Prostate gland (tissue), 2 donors: Measurements from ENCODE around the gene DNMT3L. TPM values are rescaled to one million over a fixed set of nuclear protein-coding genes. Genes with fewer than 3 reads are reported as not detected.

Experiments used
- DNase-seq: peaks from one replicate; pipeline ENCODE4 v3.0.0-alpha.2; 2019; ENCODE audit warnings: low spot score
- H3K27ac ChIP-seq, 2 donors: fragments of 200-600 bp; sonication (generic); 2 replicates each; pipeline ENCODE4 v1.5.1; 2017 to 2019
- H3K27me3 ChIP-seq: fragments of 200-600 bp; sonication (generic); replicated peaks from 2 replicates; pipeline ENCODE4 v1.5.1; 2019; ENCODE audit not compliant: insufficient read depth
- H3K36me3 ChIP-seq, 2 donors: fragments of 200-600 bp; sonication (generic); 1 replicate in 1 of 2; 2 replicates in 1 of 2; pipeline versions ENCODE4 v1.5.1 to v1.8.1; 2017 to 2019
- H3K4me1 ChIP-seq: fragments of 200-600 bp; sonication (generic); replicated peaks from 2 replicates; pipeline ENCODE4 v1.5.1; 2019
- H3K4me3 ChIP-seq, 2 donors: fragments of 200-600 bp; sonication (generic); 2 replicates each; pipeline ENCODE4 v1.5.1; 2017 to 2019
- H3K9me3 ChIP-seq: fragments of 200-600 bp; sonication (generic); 2 replicates; pipeline ENCODE4 v1.5.1; 2017
- POLR2A ChIP-seq: fragments of 450-650 bp; IDR thresholded peaks from one replicate; pipeline ENCODE4 v1.6.1; 2016; ENCODE audit warnings: antibody characterized with exemption, mild to moderate bottlenecking
- POLR2AphosphoS5 ChIP-seq: sonication (generic); formaldehyde crosslinking; IDR thresholded peaks from one replicate; pipeline ENCODE4 v1.6.1; 2017; ENCODE audit warnings: antibody characterized with exemption
- WGBS: methylation state at CpG from one replicate; pipeline ENCODE4 v1.1.5; 2018; 5-methylcytosine and 5-hydroxymethylcytosine counted together
- intact Hi-C: fragments of 100-400 bp; cut with DNase I; formaldehyde crosslinking; loops from one replicate; pipeline ENCODE4 v1.14.2; 2022
- total RNA-seq, 2 donors: library from RNA; depleted of rRNA; stranded (reverse); fragments of >200 nt; gene quantifications; one replicate each; pipeline ENCODE4 v1.1.0, GENCODE V29; 2016
- TF ChIP-seq, protein P1 (sequence below), 4 experiments: fragments of 200-600 bp in 2 of 4; fragments of 450-650 bp in 2 of 4; sonication (generic) in 2 of 4; IDR thresholded peaks; 1 replicate in 3 of 4; 2 replicates in 1 of 4; pipeline ENCODE4 v1.5.1; 2016 to 2019; ENCODE audit warnings: antibody characterized with exemption in 4 of 4, mild to moderate bottlenecking in 2 of 4, moderate library complexity in 2 of 4

The DNMT3L gene
- total RNA-seq, 2 donors from 2014 or later, result not detected

DNA sequence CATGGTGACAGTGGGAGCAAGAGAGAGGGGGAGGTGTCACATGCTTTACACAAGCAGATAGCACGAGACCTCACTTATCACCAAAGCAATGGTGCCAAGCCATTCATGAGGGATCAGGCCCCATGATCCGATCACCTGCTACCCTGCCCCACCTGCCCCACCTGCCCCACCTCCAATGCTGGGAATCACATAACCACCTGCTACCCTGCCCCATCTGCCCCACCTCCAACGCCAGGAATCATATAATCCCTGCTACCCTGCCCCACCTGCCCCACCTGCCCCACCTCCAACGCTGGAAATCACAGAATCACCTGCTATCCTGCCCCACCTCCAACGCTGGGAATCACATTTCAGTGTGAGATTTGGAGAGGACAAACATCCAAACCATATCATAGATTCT lies 13.3 kb upstream of the DNMT3L start:
- no peaks in the 10 kb centered on the region for H3K27me3 ChIP-seq
- no peak for DNase-seq
- 63% methylated on average over 5 of the region's 5 CpGs for WGBS
- H3K9me3 ChIP-seq, result no peaks in the 10 kb centered on the region
- H3K27ac ChIP-seq, result no peak overlapping the region
- no peak overlapping the region for H3K4me3 ChIP-seq
- no peaks in the 10 kb centered on the region for H3K4me1 ChIP-seq
- intact Hi-C loops, result no loop called here
- TF ChIP-seq POLR2A (no peak), POLR2AphosphoS5 (no peak)
- TF ChIP-seq, protein P1, sequence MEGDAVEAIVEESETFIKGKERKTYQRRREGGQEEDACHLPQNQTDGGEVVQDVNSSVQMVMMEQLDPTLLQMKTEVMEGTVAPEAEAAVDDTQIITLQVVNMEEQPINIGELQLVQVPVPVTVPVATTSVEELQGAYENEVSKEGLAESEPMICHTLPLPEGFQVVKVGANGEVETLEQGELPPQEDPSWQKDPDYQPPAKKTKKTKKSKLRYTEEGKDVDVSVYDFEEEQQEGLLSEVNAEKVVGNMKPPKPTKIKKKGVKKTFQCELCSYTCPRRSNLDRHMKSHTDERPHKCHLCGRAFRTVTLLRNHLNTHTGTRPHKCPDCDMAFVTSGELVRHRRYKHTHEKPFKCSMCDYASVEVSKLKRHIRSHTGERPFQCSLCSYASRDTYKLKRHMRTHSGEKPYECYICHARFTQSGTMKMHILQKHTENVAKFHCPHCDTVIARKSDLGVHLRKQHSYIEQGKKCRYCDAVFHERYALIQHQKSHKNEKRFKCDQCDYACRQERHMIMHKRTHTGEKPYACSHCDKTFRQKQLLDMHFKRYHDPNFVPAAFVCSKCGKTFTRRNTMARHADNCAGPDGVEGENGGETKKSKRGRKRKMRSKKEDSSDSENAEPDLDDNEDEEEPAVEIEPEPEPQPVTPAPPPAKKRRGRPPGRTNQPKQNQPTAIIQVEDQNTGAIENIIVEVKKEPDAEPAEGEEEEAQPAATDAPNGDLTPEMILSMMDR (IDR thresholded peaks at IDR 0.05), result no peak
- no peaks in the 10 kb centered on the region for H3K36me3 ChIP-seq

DNA sequence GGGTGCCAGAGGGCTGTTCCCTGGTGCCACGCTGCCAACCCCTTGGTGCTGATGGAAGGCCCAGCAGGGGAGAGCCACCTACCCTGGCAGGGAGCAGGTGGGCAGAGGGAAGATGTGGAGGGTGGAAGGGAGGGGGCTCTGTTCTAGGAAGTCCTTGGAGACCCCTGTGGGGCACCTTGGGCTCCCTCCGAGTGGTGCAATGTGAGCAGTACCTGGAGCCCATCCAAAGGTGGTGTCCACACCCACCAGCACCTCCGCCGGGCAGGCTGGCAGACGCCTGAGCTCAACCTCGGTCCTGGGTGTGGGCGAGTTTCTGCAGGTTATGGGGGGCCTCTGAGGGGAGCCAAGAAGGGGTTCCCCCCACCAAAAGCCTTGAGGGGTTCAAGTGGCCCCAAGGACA lies 11.3 kb upstream of the DNMT3L start:
- Histone ChIP-seq H3K27ac (no peak overlapping the region), H3K36me3 (no peaks in the 10 kb centered on the region), H3K4me3 (no peak overlapping the region), H3K4me1 (no peaks in the 10 kb centered on the region), H3K27me3 (no peaks in the 10 kb centered on the region), H3K9me3 (no peaks in the 10 kb centered on the region)
- TF ChIP-seq POLR2A (no peak), POLR2AphosphoS5 (no peak)
- TF ChIP-seq, protein P1 (IDR thresholded peaks at IDR 0.05), result no peak
- no peak for DNase-seq
- 77% methylated on average over 7 of the region's 7 CpGs for WGBS
- intact Hi-C loops, result no loop called here

DNA sequence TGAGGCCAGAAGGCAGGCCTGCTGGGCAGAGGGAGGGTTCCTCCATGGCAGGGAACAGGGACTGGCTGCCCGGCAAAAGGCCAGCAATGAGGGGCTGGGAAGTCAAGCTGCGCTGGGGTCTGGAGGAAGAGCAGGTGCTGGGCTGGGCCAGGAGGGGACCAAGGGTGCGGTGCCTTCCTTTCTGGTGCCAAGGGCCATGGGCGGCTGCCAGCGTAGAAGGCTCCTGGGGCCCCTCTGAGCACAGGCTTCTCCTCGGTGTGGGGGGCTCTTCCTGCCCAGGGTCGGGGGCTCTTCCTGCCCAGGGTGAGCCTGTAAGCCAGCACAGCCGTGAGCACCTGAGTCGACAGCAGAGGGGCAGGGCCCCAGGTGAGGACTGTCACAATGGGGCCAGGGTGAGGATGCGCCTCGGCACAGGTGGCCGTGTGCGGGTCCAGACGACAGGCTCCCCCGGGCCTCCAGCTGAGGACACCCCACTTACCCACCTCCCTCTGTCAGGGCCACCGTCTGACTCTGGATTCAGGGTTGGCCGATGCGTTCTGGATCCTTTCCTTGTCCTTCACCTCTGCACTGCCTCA lies 10.7 kb upstream of the DNMT3L start:
- H3K9me3 ChIP-seq, result no peaks in the 10 kb centered on the region
- intact Hi-C loops, result no loop called here
- DNase-seq, result no peak
- whole genome bisulfite sequencing, result 88% methylated on average over 14 of the region's 18 CpGs
- no peaks in the 10 kb centered on the region for H3K27me3 ChIP-seq
- no peaks in the 10 kb centered on the region for H3K4me1 ChIP-seq
- no peak for TF ChIP-seq POLR2AphosphoS5
- TF ChIP-seq, protein P1 (IDR thresholded peaks at IDR 0.05), result no peak
- TF ChIP-seq POLR2A, result no peak
- no peaks in the 10 kb centered on the region for H3K36me3 ChIP-seq
- no peak overlapping the region for H3K4me3 ChIP-seq
- no peak overlapping the region for H3K27ac ChIP-seq

DNA sequence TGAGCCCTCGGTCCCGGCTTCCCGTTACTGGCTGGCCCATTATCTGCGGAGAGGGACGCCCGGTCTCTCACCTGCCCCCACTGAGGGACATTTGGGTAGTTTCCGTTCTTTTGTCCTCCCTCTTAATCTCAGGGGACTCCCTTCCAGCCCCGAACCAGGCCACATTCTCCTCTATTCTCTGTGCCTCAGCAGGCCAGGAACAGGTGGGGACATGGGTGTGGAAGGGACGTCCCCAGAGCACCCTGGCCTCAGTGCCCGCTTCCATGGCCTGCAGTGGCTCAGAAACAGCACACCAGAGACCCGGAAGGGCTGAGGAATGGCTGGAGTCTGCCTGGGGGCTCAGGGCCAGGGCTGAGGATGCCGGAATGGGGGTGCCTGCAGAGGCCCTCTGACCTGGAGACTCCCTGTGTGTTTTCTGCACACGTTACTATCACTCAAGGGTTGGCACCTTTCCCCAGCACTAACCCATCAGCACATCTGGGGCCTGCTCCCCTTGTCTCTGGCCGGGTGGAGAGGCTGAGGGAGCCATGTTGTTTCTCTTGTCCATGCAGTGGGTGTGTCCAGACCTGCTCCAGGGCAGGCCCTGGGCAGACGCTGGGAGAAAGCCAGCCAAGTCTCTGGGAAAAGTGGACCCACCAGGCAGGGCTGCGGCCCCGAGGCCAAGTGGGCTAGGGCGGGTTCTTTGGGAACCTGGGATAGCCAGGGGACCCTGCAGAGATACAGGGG lies 10.0 kb upstream of the DNMT3L start:
- H3K9me3 ChIP-seq, result no peaks in the 10 kb centered on the region
- H3K4me1 ChIP-seq, result no peaks in the 10 kb centered on the region
- H3K36me3 ChIP-seq, result no peaks in the 10 kb centered on the region
- WGBS, result 88% methylated on average over 18 of the region's 18 CpGs
- H3K27ac ChIP-seq, result no peak overlapping the region
- TF ChIP-seq, protein P1 (IDR thresholded peaks at IDR 0.05), result no peak
- TF ChIP-seq POLR2A (no peak), POLR2AphosphoS5 (no peak)
- no peak for DNase-seq
- H3K27me3 ChIP-seq, result no peaks in the 10 kb centered on the region
- H3K4me3 ChIP-seq, result no peak overlapping the region
- intact Hi-C loops, result no loop called here

DNA sequence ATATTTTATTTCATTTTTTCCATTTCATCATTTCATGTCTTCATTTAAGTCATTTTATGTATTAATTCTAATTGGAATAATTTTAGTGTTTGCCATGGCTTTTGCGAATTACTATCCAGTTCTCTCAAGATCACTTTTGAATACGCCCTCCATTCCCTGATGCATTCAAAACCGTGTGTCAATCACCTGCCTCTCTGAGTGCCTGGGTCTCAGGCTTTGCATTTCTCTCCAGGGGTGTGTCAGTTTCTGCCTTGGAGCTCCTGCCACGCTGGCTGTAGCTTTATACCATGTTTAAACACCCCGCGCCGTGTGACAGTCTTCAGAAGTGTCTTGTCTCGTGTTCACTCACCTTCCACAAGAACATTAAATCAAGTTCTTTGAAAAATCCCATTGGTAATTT lies 7.4 kb upstream of the DNMT3L start:
- no peaks in the 10 kb centered on the region for H3K27me3 ChIP-seq
- DNase-seq, result no peak
- H3K36me3 ChIP-seq, result no peaks in the 10 kb centered on the region
- TF ChIP-seq POLR2AphosphoS5 (no peak), POLR2A (no peak)
- TF ChIP-seq, protein P1 (IDR thresholded peaks at IDR 0.05), result no peak
- 75% methylated on average over 8 of the region's 8 CpGs for WGBS
- intact Hi-C loops, result no loop called here
- H3K4me1 ChIP-seq, result no peaks in the 10 kb centered on the region
- no peak overlapping the region for H3K27ac ChIP-seq
- H3K9me3 ChIP-seq, result no peaks in the 10 kb centered on the region
- H3K4me3 ChIP-seq, result no peak overlapping the region
